ENCODE data around the gene TMEM218.
A peak's percentile ranks its signal among the peaks of the same experiment; 100 is the strongest.

The TMEM218 gene

DNA sequence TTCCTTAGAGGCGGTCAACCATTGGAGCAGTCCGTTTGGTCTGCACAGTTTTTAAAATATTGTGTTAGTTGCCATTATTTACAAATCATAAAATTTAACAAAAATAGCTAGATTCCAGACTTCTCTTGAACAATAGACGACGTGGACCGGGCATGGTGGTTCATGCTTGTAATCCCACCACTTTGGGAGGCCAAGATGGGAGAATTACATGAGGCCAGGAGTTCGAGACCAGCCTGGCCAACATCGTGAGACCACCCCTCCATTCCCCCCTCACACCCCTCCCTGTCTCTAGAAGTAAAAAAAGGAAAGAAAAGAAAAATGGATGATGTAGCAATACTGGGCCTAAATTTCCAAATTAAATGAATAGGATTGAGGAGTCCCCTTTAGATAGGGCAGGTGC is 47.4 kb downstream of the TMEM218 start:
- Histone ChIP-seq H3K27me3 (ENCODE audit: insufficient read depth, low read depth, severe bottlenecking) (peaks cover 24% of the 10 kb centered on the region), H3K9me3 (ENCODE audit: severe bottlenecking) (no peaks in the 10 kb centered on the region), H3K36me3 (no peaks in the 10 kb centered on the region), H3K4me3 (ENCODE audit: low read depth, low read length) (no peak overlapping the region), H3K27ac (no peak overlapping the region)
- TF ChIP-seq, protein P1, sequence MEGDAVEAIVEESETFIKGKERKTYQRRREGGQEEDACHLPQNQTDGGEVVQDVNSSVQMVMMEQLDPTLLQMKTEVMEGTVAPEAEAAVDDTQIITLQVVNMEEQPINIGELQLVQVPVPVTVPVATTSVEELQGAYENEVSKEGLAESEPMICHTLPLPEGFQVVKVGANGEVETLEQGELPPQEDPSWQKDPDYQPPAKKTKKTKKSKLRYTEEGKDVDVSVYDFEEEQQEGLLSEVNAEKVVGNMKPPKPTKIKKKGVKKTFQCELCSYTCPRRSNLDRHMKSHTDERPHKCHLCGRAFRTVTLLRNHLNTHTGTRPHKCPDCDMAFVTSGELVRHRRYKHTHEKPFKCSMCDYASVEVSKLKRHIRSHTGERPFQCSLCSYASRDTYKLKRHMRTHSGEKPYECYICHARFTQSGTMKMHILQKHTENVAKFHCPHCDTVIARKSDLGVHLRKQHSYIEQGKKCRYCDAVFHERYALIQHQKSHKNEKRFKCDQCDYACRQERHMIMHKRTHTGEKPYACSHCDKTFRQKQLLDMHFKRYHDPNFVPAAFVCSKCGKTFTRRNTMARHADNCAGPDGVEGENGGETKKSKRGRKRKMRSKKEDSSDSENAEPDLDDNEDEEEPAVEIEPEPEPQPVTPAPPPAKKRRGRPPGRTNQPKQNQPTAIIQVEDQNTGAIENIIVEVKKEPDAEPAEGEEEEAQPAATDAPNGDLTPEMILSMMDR (IDR thresholded peaks at IDR 0.05; ENCODE audit: low read depth, low read length) = no peak
- DNase-seq = no peak

DNA sequence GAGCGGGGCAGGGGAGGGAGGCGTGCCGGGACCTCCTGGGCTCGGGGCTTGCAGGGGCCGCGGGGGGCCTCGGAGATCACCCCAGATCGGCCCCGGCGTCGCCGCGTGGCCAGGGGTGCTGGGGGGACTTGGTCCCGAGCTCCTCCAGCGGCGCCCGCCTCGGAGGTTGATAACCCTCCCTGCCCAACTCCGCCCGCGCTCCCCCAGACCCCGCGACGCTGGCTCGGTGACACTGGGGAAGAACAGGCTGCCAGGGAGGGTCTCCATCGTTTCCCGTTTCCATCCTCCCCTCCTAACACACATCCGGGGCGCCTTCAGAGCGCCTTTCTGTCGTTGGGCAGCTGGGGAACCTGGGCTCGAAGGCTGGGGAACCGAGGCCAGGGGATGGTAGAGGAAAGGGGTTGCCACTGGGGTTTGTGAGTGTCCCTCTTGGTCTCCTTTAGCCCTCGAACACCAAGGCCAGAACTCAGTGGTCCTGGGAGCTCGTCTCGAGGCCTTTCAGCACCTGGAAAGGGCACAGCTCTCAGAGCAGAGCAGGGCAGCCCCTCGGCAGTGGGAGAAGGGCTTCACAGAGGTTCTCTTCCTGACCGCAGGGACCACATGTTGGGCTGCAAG is 47.9 kb downstream of the TMEM218 start:
- peaks cover 24% of the 10 kb centered on the region for H3K27me3 ChIP-seq (ENCODE audit: insufficient read depth, low read depth, severe bottlenecking)
- TF ChIP-seq, protein P1 (IDR thresholded peaks at IDR 0.05; ENCODE audit: low read depth, low read length) = no peak
- H3K9me3 ChIP-seq (ENCODE audit: severe bottlenecking) = no peaks in the 10 kb centered on the region
- H3K27ac ChIP-seq = no peak overlapping the region
- H3K36me3 ChIP-seq = no peaks in the 10 kb centered on the region
- DNase-seq = no peak
- peak overlapping the region; percentile 46 for H3K4me3 ChIP-seq (ENCODE audit: low read depth, low read length)

DNA sequence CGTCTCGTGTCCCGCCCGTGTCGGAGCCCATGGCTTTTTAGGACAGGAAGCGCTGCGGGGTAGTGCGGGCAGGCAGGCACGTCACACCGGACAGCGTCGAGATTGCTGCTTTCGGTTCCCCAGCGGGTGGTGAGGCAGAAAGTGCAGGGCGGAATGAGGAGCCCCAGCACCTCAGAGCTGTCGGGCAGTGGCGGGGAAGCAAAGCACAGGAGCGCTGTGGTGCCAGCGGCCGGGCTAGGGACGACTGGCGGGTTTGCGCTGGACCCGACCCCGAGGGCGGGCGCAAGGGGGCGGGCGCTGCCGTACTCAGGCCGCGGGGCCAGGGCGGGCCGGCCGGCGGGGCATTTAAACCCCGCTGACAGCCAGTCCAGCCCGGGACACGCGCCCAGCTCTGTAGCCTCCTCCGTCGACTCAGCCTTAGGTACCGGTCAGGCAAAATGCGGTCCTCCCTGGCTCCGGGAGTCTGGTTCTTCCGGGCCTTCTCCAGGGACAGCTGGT is 48.4 kb downstream of the TMEM218 start, which contains the start of gene SLC37A2:
TSS of gene SLC37A2 (plus strand) at position 375 of the 498 bp plus-strand sequence. CDS start at position 438, 63 bp downstream.
- Histone ChIP-seq H3K4me3 (ENCODE audit: low read depth, low read length) (peak within 1 kb of the TSS; percentile 46), H3K9me3 (ENCODE audit: severe bottlenecking) (no peaks in the 10 kb centered on the region), H3K27ac (no peak within 1 kb of the TSS), H3K27me3 (ENCODE audit: insufficient read depth, low read depth, severe bottlenecking) (peaks cover 24% of the 10 kb centered on the region), H3K36me3 (no peaks in the 10 kb centered on the region)
- peak; percentile 37 for DNase-seq
- TF ChIP-seq, protein P1 (IDR thresholded peaks at IDR 0.05; ENCODE audit: low read depth, low read length) = peak; percentile 24; the same call in 1 of the 2 replicates

DNA sequence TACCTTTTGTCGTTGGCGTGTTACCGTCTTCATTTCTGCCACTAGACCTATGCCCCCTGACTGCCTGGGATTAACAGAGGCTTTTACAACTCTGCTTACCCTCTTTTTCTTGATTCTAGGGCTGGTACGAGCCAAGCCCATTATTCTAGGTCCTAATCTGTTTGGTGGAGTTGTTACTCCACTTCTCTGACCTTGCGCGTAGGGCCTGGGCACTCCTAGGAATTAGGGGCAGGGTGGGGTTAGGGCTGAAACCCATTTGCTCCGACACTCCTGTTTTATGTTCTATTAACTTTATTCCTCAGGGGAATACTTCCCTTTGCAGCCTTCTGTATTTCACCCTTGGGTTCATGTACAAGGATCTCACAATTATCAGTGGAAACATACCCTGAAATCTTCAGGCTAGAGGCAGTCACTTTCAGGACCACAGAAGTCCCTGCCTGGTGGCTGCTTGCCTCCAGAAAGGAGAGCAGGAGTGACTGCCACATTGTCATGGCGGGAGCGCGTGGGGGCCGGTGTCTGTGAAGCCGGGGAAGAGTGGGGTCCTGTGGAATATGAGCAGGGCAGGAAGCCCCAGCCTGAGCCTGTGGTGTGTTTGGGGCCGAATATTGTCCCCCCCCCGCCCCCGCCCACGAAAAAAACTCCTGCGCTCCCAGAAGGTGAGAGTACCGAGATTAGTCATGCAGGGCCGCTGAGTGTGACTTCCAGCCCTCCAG is 49.1 kb downstream of the TMEM218 start:
- H3K36me3 ChIP-seq = no peaks in the 10 kb centered on the region
- TF ChIP-seq, protein P1 (IDR thresholded peaks at IDR 0.05; ENCODE audit: low read depth, low read length) = no peak
- peaks cover 24% of the 10 kb centered on the region for H3K27me3 ChIP-seq (ENCODE audit: insufficient read depth, low read depth, severe bottlenecking)
- DNase-seq = no peak
- H3K4me3 ChIP-seq (ENCODE audit: low read depth, low read length) = peak overlapping the region; percentile 46
- no peak overlapping the region for H3K27ac ChIP-seq
- no peaks in the 10 kb centered on the region for H3K9me3 ChIP-seq (ENCODE audit: severe bottlenecking)

DNA sequence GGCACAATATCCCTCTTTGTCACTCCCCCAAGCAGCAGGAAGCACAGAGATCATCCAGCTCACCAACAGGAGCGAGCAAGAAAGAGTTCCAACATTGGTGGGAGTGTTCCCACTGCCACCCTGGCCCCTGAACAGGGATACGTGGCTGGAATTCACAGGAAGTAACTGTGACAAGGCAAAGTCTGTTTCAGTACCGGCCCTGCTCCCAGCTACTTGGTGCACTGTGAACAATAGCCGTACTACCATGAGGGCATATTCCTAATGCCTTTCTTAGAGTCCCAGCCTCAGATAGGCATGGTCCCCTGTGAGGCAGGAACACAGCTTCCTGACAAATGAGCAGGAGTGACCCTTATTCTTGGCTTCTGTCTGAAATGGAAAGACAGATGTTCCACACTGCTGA is 50.1 kb downstream of the TMEM218 start:
- H3K4me3 ChIP-seq (ENCODE audit: low read depth, low read length) = no peak overlapping the region
- no peaks in the 10 kb centered on the region for H3K9me3 ChIP-seq (ENCODE audit: severe bottlenecking)
- TF ChIP-seq, protein P1 (IDR thresholded peaks at IDR 0.05; ENCODE audit: low read depth, low read length) = no peak
- peaks cover 24% of the 10 kb centered on the region for H3K27me3 ChIP-seq (ENCODE audit: insufficient read depth, low read depth, severe bottlenecking)
- H3K27ac ChIP-seq = no peak overlapping the region
- DNase-seq = no peak
- H3K36me3 ChIP-seq = no peaks in the 10 kb centered on the region

Data from WERI-Rb-1 (cell line).